GM12878 (cell line): ENCODE measurements around the gene KAT14. TPM values are rescaled to one million over a fixed set of nuclear protein-coding genes. Genes with fewer than 3 reads are reported as not detected.
"Not testable (repeated sequence)": the region's sequence is repeated elsewhere in the genome, so short reads cannot be mapped to it uniquely, and the experiment has no call there.

Experiments used
- ATAC-seq: fragments of 200-7000 bp; cut with Tn5 transposase; 3 replicates; pipeline ENCODE4 v1.9.1; 2020; ENCODE audit warnings: mild to moderate bottlenecking, moderate library complexity
- BruUV-seq: library from RNA; stranded (reverse); fragments of 400-500 nt; replicated peaks from 2 replicates; lab custom pipeline; 2021; lab: Mats Ljungman, UMichigan
- CTCF ChIA-PET: fragments of 300-600 bp; sonication (Branson Sonifier 250); formaldehyde crosslinking; extraction: SDS; loops from one replicate; lab custom pipeline; 2021; ENCODE audit warnings: inconsistent platforms; lab: Yijun Ruan, JAX
- POLR2A ChIA-PET: fragments of 350-600 bp; formaldehyde crosslinking; extraction: SDS; loops from one replicate; lab custom pipeline; 2021; ENCODE audit warnings: inconsistent platforms; lab: Charles Lee
- RAD21 ChIA-PET: fragments of 300-600 bp; sonication (Branson Sonifier 250); formaldehyde crosslinking; loops from one replicate; lab custom pipeline; 2023; ENCODE audit warnings: antibody characterized with exemption; ENCODE audit not compliant: unreplicated experiment; lab: Charles Lee
- SMC1A ChIA-PET: fragments of 300-600 bp; sonication (Branson Sonifier 250); formaldehyde crosslinking; loops from one replicate; lab custom pipeline; 2023; ENCODE audit not compliant: unreplicated experiment, uncharacterized antibody; lab: Charles Lee
- DNase-seq: peaks from one replicate; pipeline ENCODE4 v3.0.0-alpha.2; 2011; ENCODE audit warnings: low read depth, low spot score
- FAIRE-seq: peaks from 3 replicates; lab custom pipeline; 2011; peaks lifted over from hg19 to GRCh38; lab: Jason Lieb, UNC
- H2AFZ ChIP-seq: 2 replicates; pipeline ENCODE4 v1.6.0; 2011; ENCODE audit warnings: low read depth, low read length, control low read depth; ENCODE audit not compliant: control insufficient read depth
- H3K27ac ChIP-seq: 2 replicates; pipeline ENCODE4 v1.5.1; 2011; ENCODE audit warnings: control low read depth; ENCODE audit not compliant: control insufficient read depth, insufficient read depth
- H3K27me3 ChIP-seq, 2 experiments: replicated peaks in 1 of 2; 2 replicates each; pipeline versions ENCODE4 v1.6.0 to v1.6.1; 2011; ENCODE audit warnings: low read length in 1 of 2; ENCODE audit not compliant: control insufficient read depth in 2 of 2, insufficient read depth in 2 of 2
- H3K36me3 ChIP-seq, 2 experiments: 2 replicates each; pipeline ENCODE4 v1.5.1; 2011; ENCODE audit warnings: low read length in 1 of 2; ENCODE audit not compliant: control insufficient read depth in 2 of 2, insufficient read depth in 2 of 2
- H3K4me1 ChIP-seq: 2 replicates; pipeline ENCODE4 v1.6.1; 2011; ENCODE audit warnings: mild to moderate bottlenecking, low read length, moderate library complexity, mixed read lengths; ENCODE audit not compliant: control insufficient read depth, insufficient read depth
- H3K4me2 ChIP-seq: 2 replicates; pipeline ENCODE4 v1.6.0; 2011; ENCODE audit warnings: control low read depth; ENCODE audit not compliant: control insufficient read depth, insufficient read depth
- H3K4me3 ChIP-seq: fragments of 200-600 bp; sonication (generic); 2 replicates; pipeline ENCODE4 v1.5.1; 2016
- H3K79me2 ChIP-seq: 2 replicates; pipeline ENCODE4 v1.6.0; 2011; ENCODE audit warnings: low read length; ENCODE audit not compliant: control insufficient read depth, insufficient read depth
- H3K9ac ChIP-seq: 2 replicates; pipeline ENCODE4 v1.8.0; 2011; ENCODE audit warnings: low read length, control low read depth, mixed read lengths; ENCODE audit not compliant: control insufficient read depth, insufficient read depth
- H3K9me3 ChIP-seq: replicated peaks from 3 replicates; pipeline ENCODE4 v1.5.1; 2011; ENCODE audit warnings: mild to moderate bottlenecking, low read length; ENCODE audit not compliant: control insufficient read depth, insufficient read depth
- H4K20me1 ChIP-seq: 2 replicates; pipeline ENCODE4 v1.6.0; 2011; ENCODE audit not compliant: control insufficient read depth, insufficient read depth
- WGBS: methylation state at CpG from one replicate; pipeline ENCODE4 v1.1.6; 2016; ENCODE audit warnings: low lambda C conversion rate; ENCODE audit not compliant: insufficient replicate concordance, insufficient coverage; ENCODE audit errors: missing lambda C conversion rate; 5-methylcytosine and 5-hydroxymethylcytosine counted together
- in situ Hi-C: fragments of 300-500 bp; cut with MboI; formaldehyde crosslinking; loops from 9 replicates; pipeline ENCODE4 v1.14.3; 2018; ENCODE audit warnings: mixed read lengths
- intact Hi-C: fragments of 100-400 bp; cut with micrococcal nuclease; formaldehyde crosslinking; loops from one replicate; pipeline ENCODE4 v1.14.2; 2022; ENCODE audit not compliant: unreplicated experiment
- polyA plus RNA-seq, 11 experiments: library from polyadenylated mRNA; depleted of rRNA in 4 of 11; unstranded in 6 of 11; stranded (reverse) in 5 of 11; fragments of >200 nt; fragmentation: Nextera tagmentation in 4 of 11; fragmentation: Illumina TruSeq in 1 of 11; extraction: Ambion mirVana in 4 of 11; extraction: Trizol in 1 of 11; gene quantifications; 1 replicate in 1 of 11; 2 replicates in 10 of 11; pipeline versions ENCODE4 v1.2.1 to v1.2.3, GENCODE V29; 2011 to 2016; ENCODE audit warnings: inconsistent platforms in 2 of 11, missing spikeins in 2 of 11, low read depth in 1 of 11
- total RNA-seq, 4 experiments: library from RNA; depleted of rRNA in 3 of 4; stranded (reverse); fragments of >200 nt in 3 of 4; fragmentation: Illumina TruSeq in 1 of 4; extraction: Trizol in 1 of 4; gene quantifications; 2 replicates each; pipeline versions ENCODE4 v1.2.1 to v1.2.3, GENCODE V29; 2013 to 2021

Gene KAT14
- total and polyA plus RNA-seq, 10 of the 15 experiments (the other 5 are each of a cell fraction or from before 2014, with no cell fraction given) = 4.0 to 19.9 (median 13.9) TPM

- BruUV-seq, H3K9ac ChIP-seq, H3K9me3 ChIP-seq, FAIRE-seq, H3K4me2 ChIP-seq, H4K20me1 ChIP-seq, POLR2A ChIA-PET, H3K4me3 ChIP-seq, SMC1A ChIA-PET, RAD21 ChIA-PET, in situ Hi-C loops, ATAC-seq, H3K4me1 ChIP-seq, H3K36me3 ChIP-seq, DNase-seq, H2AFZ ChIP-seq, intact Hi-C loops, H3K27ac ChIP-seq, H3K27me3 ChIP-seq, H3K79me2 ChIP-seq: not testable (repeated sequence)
- WGBS = 36% methylated on average over 3 of the region's 3 CpGs
- CTCF ChIA-PET = interaction anchor here (0.7 kb wide), 1 partner anchor 28 kb away, joined by 4 read pairs; no protein-coding TSS in a partner anchor
Observed at GRCh38 chr20:18088298-18088697, 49.4 kb upstream of the KAT14 start.

- SMC1A ChIA-PET, FAIRE-seq, H3K79me2 ChIP-seq, H3K4me2 ChIP-seq, ATAC-seq, H3K9me3 ChIP-seq, H3K4me3 ChIP-seq, H3K4me1 ChIP-seq, BruUV-seq, H3K27ac ChIP-seq, in situ Hi-C loops, H3K9ac ChIP-seq, DNase-seq, RAD21 ChIA-PET, H3K36me3 ChIP-seq, H4K20me1 ChIP-seq, H2AFZ ChIP-seq, H3K27me3 ChIP-seq, POLR2A ChIA-PET, intact Hi-C loops: not testable (repeated sequence)
- CTCF ChIA-PET = interaction anchor here (0.7 kb wide), 1 partner anchor 29 kb away, joined by 4 read pairs; no protein-coding TSS in a partner anchor
- WGBS = 53% methylated on average over 11 of the region's 11 CpGs
Observed at GRCh38 chr20:18088841-18089240, 48.8 kb upstream of the KAT14 start.
